DND-41 (cell line): ENCODE data around the gene NCS1.

Source experiments
- CTCF ChIP-seq: IDR thresholded peaks from 2 replicates; pipeline ENCODE4 v1.5.1; 2012; ENCODE audit warnings: borderline replicate concordance, low read length, moderate library complexity, mild to moderate bottlenecking; ENCODE audit not compliant: poor library complexity, severe bottlenecking; ENCODE audit errors: extremely low read depth
- EZH2 ChIP-seq: IDR thresholded peaks from 3 replicates; pipeline ENCODE4 v1.6.1; 2012; ENCODE audit warnings: borderline replicate concordance, low read depth, mild to moderate bottlenecking, moderate library complexity, low read length, inconsistent platforms; ENCODE audit not compliant: severe bottlenecking

DNA sequence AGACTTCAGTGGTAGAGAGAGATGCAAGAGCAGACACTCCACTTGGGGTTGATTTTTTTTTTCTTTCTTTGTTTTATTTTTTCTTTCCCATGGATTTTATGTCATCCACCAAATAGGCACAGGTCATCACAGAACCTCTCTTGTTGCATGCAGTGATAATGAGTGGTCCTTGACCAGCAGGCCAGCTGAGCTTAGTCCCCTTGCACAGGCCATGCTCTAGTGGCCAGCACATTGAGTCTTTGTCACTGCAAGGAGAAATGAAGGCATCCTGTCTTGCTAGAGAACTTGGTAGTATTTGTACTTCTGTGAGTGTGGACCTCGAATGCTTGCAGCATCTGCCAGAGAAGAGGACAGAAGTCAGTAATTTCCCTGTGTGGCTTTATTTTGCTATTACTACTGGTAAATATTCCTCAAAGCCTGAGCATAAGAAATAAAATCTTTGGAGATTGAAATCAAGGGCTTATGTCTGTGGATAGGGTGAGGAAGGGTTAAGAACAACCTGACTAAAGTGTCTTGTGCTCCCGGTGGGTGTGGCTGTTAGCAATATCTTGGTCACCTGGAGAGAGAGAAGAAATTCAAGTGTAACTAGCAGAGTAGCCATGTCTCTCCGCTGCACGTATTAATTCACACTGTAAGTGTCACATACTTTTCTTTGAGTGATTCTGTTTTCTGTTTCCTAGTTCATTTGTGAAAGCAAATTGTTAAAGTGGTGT lies 45.3 kb upstream of the NCS1 start:
- TF ChIP-seq CTCF = no peak
- TF ChIP-seq EZH2 = no peak
